Measurements from ENCODE around the gene GABRR2.

DNA sequence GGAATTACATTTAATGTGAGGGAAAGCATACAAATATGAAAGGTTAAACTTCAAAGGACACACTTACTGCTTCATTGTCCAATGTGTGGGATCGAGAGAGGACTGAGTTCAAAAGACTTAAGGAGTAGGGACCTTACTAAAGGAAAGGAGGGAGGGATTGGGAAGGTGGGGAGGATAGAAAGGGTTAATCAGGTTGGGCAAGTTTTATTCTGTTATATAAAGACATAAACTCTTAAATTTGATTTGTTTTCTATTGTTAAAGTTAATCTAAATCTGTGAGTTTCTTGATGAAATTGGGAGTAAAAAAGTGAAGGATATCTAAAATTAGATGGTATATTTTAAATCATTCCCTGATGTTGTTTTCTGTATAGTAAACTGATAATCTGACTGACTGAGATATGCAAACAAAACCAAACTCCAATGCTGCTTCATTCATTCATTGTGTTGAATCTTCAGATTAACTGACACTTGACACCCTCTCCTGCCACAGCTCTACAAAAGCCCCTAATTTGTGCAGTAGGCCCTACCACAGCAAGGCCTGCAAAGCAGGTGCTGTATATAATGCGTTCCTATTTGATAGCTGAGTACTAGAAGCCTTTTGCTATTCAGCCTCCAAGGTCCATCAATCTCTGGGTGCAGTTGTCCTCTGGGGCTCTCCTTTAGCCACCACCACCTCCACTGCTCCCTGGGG lies 38.7 kb upstream of the GABRR2 start:
- TF ChIP-seq LEF1 (IDR thresholded peaks at IDR 0.05; ENCODE audit: borderline replicate concordance) = no peak
- TF ChIP-seq SUZ12 (IDR thresholded peaks at IDR 0.05) = no peak
- TF ChIP-seq BHLHE40 (IDR thresholded peaks at IDR 0.05; ENCODE audit: borderline replicate concordance) = no peak
- TF ChIP-seq SP1 (IDR thresholded peaks at IDR 0.05) = no peak
- TF ChIP-seq ARNT (IDR thresholded peaks at IDR 0.05) = no peak
- no peak for TF ChIP-seq FOXM1 (IDR thresholded peaks at IDR 0.05; ENCODE audit: borderline replicate concordance)
- no peak for TF ChIP-seq FOXA1 (IDR thresholded peaks at IDR 0.05)
- TF ChIP-seq, protein P1, sequence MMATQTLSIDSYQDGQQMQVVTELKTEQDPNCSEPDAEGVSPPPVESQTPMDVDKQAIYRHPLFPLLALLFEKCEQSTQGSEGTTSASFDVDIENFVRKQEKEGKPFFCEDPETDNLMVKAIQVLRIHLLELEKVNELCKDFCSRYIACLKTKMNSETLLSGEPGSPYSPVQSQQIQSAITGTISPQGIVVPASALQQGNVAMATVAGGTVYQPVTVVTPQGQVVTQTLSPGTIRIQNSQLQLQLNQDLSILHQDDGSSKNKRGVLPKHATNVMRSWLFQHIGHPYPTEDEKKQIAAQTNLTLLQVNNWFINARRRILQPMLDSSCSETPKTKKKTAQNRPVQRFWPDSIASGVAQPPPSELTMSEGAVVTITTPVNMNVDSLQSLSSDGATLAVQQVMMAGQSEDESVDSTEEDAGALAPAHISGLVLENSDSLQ (IDR thresholded peaks at IDR 0.05) = no peak

All from HEK293T (cell line).